CD4-positive, alpha-beta T cell (primary cell): ENCODE data around the gene PCED1B. TPM values are rescaled to one million over a fixed set of nuclear protein-coding genes. Genes with fewer than 3 reads are reported as not detected.

Experiments
- ATAC-seq: fragments of 200-7000 bp; cut with Tn5 transposase; one replicate; pipeline ENCODE4 v1.10.0; 2022; ENCODE audit warnings: mild to moderate bottlenecking; ENCODE audit not compliant: poor library complexity
- CTCF ChIA-PET: fragments of 350-600 bp; sonication (Branson Sonifier 250); formaldehyde crosslinking; loops from one replicate; lab custom pipeline; 2021; ENCODE audit warnings: antibody characterized with exemption, inconsistent platforms; lab: Charles Lee
- POLR2A ChIA-PET: fragments of 350-600 bp; sonication (Branson Sonifier 250); formaldehyde crosslinking; loops from one replicate; lab custom pipeline; 2021; ENCODE audit warnings: antibody characterized with exemption, inconsistent platforms; lab: Charles Lee
- DNase-seq, 14 experiments: peaks; one replicate each; pipeline ENCODE4 v3.0.0-alpha.2; 2013 to 2020; ENCODE audit warnings: mixed read lengths in 2 of 14
- H3K27ac ChIP-seq, 2 donors: one replicate each; pipeline versions ENCODE4 v1.5.1 to v1.7.0; 2013; ENCODE audit warnings: low read length in 2 of 2, low read depth in 1 of 2, mild to moderate bottlenecking in 1 of 2
- H3K27me3 ChIP-seq, 2 experiments: 1 replicate in 1 of 2; 2 replicates in 1 of 2; pipeline versions ENCODE4 v1.6.1 to v1.7.0; 2013; ENCODE audit warnings: low read length in 2 of 2, control low read depth in 1 of 2, mild to moderate bottlenecking in 1 of 2, moderate library complexity in 1 of 2; ENCODE audit not compliant: insufficient read depth in 2 of 2, control insufficient read depth in 1 of 2
- H3K36me3 ChIP-seq: one replicate; pipeline ENCODE4 v1.6.1; 2013; ENCODE audit warnings: low read length, control low read depth; ENCODE audit not compliant: insufficient read depth
- H3K4me1 ChIP-seq: one replicate; pipeline ENCODE4 v1.6.1; 2013; ENCODE audit warnings: low read length, control low read depth; ENCODE audit not compliant: insufficient read depth
- H3K4me3 ChIP-seq: one replicate; pipeline ENCODE4 v1.5.1; 2013; ENCODE audit warnings: mild to moderate bottlenecking, low read length, moderate library complexity
- H3K9me3 ChIP-seq, 2 experiments: 1 replicate in 1 of 2; 2 replicates in 1 of 2; pipeline versions ENCODE4 v1.6.1 to v1.7.0; 2013; ENCODE audit warnings: low read length in 2 of 2, mild to moderate bottlenecking in 2 of 2, control low read depth in 1 of 2, moderate library complexity in 1 of 2; ENCODE audit not compliant: control insufficient read depth in 1 of 2, insufficient read depth in 1 of 2
- H3K27ac Mint-ChIP-seq: one replicate; pipeline ENCODE4 v1.8.0; 2020; ENCODE audit warnings: mixed read lengths
- H3K27me3 Mint-ChIP-seq: one replicate; pipeline ENCODE4 v1.8.0; 2021; ENCODE audit warnings: mixed read lengths
- H3K36me3 Mint-ChIP-seq: one replicate; pipeline ENCODE4 v1.8.0; 2021; ENCODE audit warnings: low read depth, mixed read lengths
- H3K4me1 Mint-ChIP-seq: one replicate; pipeline ENCODE4 v1.8.0; 2021; ENCODE audit warnings: low read depth, mixed read lengths
- H3K4me3 Mint-ChIP-seq: one replicate; pipeline ENCODE4 v1.8.0; 2020; ENCODE audit warnings: mild to moderate bottlenecking, mixed read lengths
- H3K9me3 Mint-ChIP-seq: one replicate; pipeline ENCODE4 v1.8.0; 2020; ENCODE audit warnings: mixed read lengths
- intact Hi-C, 2 experiments: fragments of 100-400 bp; cut with DNase I in 1 of 2; cut with micrococcal nuclease in 1 of 2; formaldehyde crosslinking; loops; one replicate each; pipeline versions ENCODE4 v1.15.1 to v1.9.0; 2023 to 2025; cut with DNase I, micrococcal nuclease
- total RNA-seq, 174 experiments: library from RNA in 2 of 174; stranded (reverse) in 2 of 174; gene quantifications; one replicate each; pipeline ENCODE4 v1.2.3 and lab custom pipeline; 2021 to 2026
- TF ChIP-seq, protein P1 (sequence below): fragments of 200-600 bp; IDR thresholded peaks from one replicate; pipeline ENCODE4 v1.8.0; 2022; ENCODE audit warnings: antibody characterized with exemption, mild to moderate bottlenecking

Gene PCED1B
- total RNA-seq, 2 experiments from 2014 or later: 18.7 to 20.0 TPM

DNA sequence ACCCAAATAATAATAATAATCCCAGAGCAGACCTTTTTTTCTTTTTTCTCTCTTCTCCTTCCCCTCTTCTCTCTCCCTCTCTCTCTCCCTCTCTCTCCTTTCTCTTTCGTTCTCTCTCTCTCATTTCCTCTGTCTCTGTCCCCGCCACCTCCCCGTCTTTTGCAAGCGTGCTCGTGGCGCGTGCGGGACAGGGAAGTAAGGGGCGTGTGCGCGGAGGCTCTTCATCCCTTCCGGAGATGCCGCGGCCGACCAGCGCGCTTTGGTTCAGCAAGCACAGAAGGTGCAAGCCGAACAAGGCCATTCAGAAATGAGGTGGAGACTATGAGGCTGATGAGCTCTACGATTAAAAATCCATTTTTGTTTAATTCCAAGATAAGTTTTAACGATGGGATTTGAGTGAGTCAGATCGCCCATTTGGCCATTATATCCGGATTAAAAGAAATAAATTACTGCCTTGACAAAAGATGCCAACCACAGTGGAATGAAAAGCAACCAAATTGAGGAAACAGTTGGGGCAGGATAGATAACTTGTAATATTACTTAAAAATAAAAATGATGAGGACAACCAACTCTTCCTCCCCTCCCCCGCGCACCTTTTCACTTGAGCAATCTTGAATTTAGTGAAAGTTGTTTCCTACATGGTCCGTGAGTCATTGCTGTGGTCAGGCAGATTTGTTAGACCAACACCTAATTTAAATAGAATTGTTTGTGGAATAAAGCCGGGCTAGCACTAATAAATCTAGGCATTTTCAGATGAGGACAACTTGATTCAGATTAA lies 1.5 kb downstream of the PCED1B start:
- TF ChIP-seq, protein P1, sequence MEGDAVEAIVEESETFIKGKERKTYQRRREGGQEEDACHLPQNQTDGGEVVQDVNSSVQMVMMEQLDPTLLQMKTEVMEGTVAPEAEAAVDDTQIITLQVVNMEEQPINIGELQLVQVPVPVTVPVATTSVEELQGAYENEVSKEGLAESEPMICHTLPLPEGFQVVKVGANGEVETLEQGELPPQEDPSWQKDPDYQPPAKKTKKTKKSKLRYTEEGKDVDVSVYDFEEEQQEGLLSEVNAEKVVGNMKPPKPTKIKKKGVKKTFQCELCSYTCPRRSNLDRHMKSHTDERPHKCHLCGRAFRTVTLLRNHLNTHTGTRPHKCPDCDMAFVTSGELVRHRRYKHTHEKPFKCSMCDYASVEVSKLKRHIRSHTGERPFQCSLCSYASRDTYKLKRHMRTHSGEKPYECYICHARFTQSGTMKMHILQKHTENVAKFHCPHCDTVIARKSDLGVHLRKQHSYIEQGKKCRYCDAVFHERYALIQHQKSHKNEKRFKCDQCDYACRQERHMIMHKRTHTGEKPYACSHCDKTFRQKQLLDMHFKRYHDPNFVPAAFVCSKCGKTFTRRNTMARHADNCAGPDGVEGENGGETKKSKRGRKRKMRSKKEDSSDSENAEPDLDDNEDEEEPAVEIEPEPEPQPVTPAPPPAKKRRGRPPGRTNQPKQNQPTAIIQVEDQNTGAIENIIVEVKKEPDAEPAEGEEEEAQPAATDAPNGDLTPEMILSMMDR: no peak
- Mint-ChIP-seq H3K4me1 (peaks cover 93% of the 10 kb centered on the region), H3K9me3 (no peaks in the 10 kb centered on the region), H3K27me3 (no peaks in the 10 kb centered on the region), H3K4me3 (peak overlapping the region; percentile 95), H3K36me3 (peaks cover 19% of the 10 kb centered on the region), H3K27ac (peak overlapping the region; percentile 98)
- intact Hi-C loops: loop anchor here (2.0 to 5.0 kb wide), 4 partner anchors 111 to 316 kb away; no protein-coding TSS in a partner anchor
- Histone ChIP-seq H3K9me3 (no peaks in the 10 kb centered on the region), H3K27me3 (no peaks in the 10 kb centered on the region), H3K27ac (peak overlapping the region; percentile 50 to 80), H3K4me3 (peak overlapping the region; percentile 84), H3K36me3 (no peaks in the 10 kb centered on the region), H3K4me1 (peaks cover 44% of the 10 kb centered on the region)
- DNase-seq: peak in 12 of 14 experiments; percentile 7 to 83 (median 37)
- ChIA-PET POLR2A (interaction anchor here (0.7 to 4.9 kb wide), 16 partner anchors 9 to 698 kb away, joined by 3 to 43 read pairs (median 9); no protein-coding TSS in a partner anchor), CTCF (interaction anchor here (1.7 to 3.5 kb wide), 2 partner anchors 10 to 317 kb away, joined by 8 to 11 read pairs; no protein-coding TSS in a partner anchor)
- peak; percentile 37 for ATAC-seq

DNA sequence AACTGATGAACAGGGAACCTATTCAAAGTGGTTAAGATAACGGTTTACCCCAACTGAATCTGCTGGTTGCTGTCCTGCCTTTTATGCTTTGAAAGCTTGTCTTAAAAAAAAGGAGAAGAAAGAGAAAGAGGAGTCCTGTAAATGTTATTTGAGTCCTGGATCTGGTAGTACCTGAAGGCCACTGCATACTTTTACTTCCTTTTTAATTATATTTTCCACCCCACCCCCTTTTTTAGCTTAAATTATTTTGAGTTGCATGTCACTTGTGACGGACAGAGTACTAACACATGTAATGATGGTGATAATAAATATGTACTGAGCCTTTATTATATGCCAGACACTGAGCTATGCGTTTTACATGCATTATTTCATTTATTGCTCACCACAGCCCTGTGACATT lies 2.9 kb downstream of the PCED1B start:
- no peaks in the 10 kb centered on the region for H3K27me3 ChIP-seq
- H3K27ac ChIP-seq: peak overlapping the region in 1 of 2 donors; percentile 0
- peaks cover 90% of the 10 kb centered on the region for H3K4me1 Mint-ChIP-seq
- H3K4me1 ChIP-seq: peaks cover 45% of the 10 kb centered on the region
- no peaks in the 10 kb centered on the region for H3K36me3 ChIP-seq
- no peaks in the 10 kb centered on the region for H3K9me3 ChIP-seq
- peak overlapping the region; percentile 98 for H3K27ac Mint-ChIP-seq
- H3K4me3 ChIP-seq: no peak overlapping the region
- H3K36me3 Mint-ChIP-seq: peaks cover 19% of the 10 kb centered on the region
- POLR2A ChIA-PET: interaction anchor here (0.9 to 4.9 kb wide), 7 partner anchors 13 to 315 kb away, joined by 3 to 43 read pairs (median 6); no protein-coding TSS in a partner anchor
- CTCF ChIA-PET: interaction anchor here (0.9 to 3.4 kb wide), 2 partner anchors 11 to 85 kb away, joined by 3 to 16 read pairs; no protein-coding TSS in a partner anchor
- no peaks in the 10 kb centered on the region for H3K9me3 Mint-ChIP-seq
- TF ChIP-seq, protein P1: no peak
- peak overlapping the region; percentile 68 for H3K4me3 Mint-ChIP-seq
- ATAC-seq (no peak), DNase-seq (no peak)
- intact Hi-C loops: loop anchor here (5.0 kb wide), 3 partner anchors 110 to 315 kb away; no protein-coding TSS in a partner anchor
- H3K27me3 Mint-ChIP-seq: no peaks in the 10 kb centered on the region

DNA sequence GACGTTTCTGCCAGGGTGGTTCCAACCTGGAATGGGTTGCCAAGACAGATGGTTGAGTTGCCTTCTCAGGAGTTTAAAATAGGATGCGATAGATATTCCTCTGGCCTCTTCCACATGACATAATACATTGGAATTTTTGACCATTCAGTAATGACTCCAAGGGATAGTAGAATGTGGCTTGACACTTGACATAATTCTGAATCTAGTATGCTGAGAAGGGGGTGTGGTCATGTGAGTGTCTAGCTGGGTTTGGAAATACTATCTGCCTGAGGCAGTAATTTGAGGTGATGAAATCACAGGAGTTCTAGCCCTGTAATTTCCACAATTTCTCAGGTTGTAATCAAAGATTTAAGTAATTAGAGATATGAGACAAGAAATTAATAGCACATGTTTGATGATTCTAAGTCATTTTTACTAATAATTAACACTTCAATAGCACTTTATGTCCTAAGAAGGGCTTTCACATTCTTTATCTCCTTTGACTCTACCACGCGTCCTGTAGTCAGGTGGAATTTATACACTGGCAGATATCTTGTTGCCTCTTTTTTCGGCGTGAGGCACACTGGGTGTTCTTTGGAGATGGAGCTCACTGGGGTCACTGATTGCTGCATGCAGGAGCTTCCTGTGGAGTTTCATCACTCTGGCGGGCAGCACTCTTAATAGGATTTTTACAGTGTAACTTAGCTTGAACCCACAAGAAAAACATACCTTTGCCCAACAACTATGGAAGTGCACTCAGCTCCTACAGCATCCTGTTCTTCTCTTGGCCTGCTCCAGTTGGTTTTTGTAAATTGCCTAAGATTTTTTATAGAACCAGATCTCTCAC lies 3.6 kb downstream of the PCED1B start:
- Mint-ChIP-seq H3K36me3 (peaks cover 19% of the 10 kb centered on the region), H3K9me3 (no peaks in the 10 kb centered on the region), H3K27me3 (no peaks in the 10 kb centered on the region), H3K4me3 (peak overlapping the region; percentile 68), H3K4me1 (peaks cover 88% of the 10 kb centered on the region), H3K27ac (peak overlapping the region; percentile 98)
- POLR2A ChIA-PET: interaction anchor here (0.6 to 4.9 kb wide), 10 partner anchors 13 to 315 kb away, joined by 3 to 43 read pairs (median 3); no protein-coding TSS in a partner anchor
- intact Hi-C loops: loop anchor here (5.0 kb wide), 3 partner anchors 109 to 314 kb away; no protein-coding TSS in a partner anchor
- H3K27ac ChIP-seq: peak overlapping the region in 1 of 2 donors; percentile 12
- peaks cover 38% of the 10 kb centered on the region for H3K4me1 ChIP-seq
- ATAC-seq (no peak), DNase-seq (peak in 2 of 14 experiments; percentile 17 to 30)
- CTCF ChIA-PET: interaction anchor here (0.9 to 3.4 kb wide), 3 partner anchors 12 to 110 kb away, joined by 3 to 16 read pairs (median 3); no protein-coding TSS in a partner anchor
- H3K9me3 ChIP-seq: no peaks in the 10 kb centered on the region
- no peaks in the 10 kb centered on the region for H3K36me3 ChIP-seq
- TF ChIP-seq, protein P1: no peak
- no peak overlapping the region for H3K4me3 ChIP-seq
- H3K27me3 ChIP-seq: no peaks in the 10 kb centered on the region
